SK-N-SH (cell line): Measurements from ENCODE around the gene NTSR2. TPM values are rescaled to one million over a fixed set of nuclear protein-coding genes. Genes with fewer than 3 reads are reported as not detected.

ENCODE experiments used
- CTCF ChIA-PET: fragments of 300-600, 350-600 bp; formaldehyde crosslinking; extraction: SDS; loops from one replicate; lab custom pipeline; 2021; lab: Yijun Ruan, JAX
- POLR2A ChIA-PET: fragments of 350-600 bp; sonication (Branson Sonifier 250); formaldehyde crosslinking; extraction: SDS; loops from one replicate; lab custom pipeline; 2020; ENCODE audit warnings: antibody characterized with exemption, inconsistent platforms; lab: Yijun Ruan, JAX
- DNase-seq: peaks from one replicate; pipeline ENCODE4 v3.0.0; 2012
- H2AFZ ChIP-seq: fragments of 200-600 bp; sonication (generic); 2 replicates; pipeline ENCODE4 v1.8.1; 2016; ENCODE audit warnings: antibody characterized with exemption, mild to moderate bottlenecking, low read depth
- H3F3A ChIP-seq: fragments of 200-600 bp; sonication (generic); replicated peaks from 2 replicates; pipeline ENCODE3; 2016; ENCODE audit warnings: antibody characterized with exemption, mild to moderate bottlenecking; ENCODE audit not compliant: insufficient read depth
- H3K27ac ChIP-seq, 2 experiments: fragments of 200-500 bp in 1 of 2; fragments of 200-600 bp in 1 of 2; sonication (Bioruptor generic) in 1 of 2; sonication (generic), shearing (Covaris generic) in 1 of 2; 2 replicates each; pipeline versions ENCODE4 v1.5.1 to v1.6.1; 2014 to 2016; ENCODE audit warnings: low read depth in 2 of 2, inconsistent platforms in 1 of 2, low read length in 1 of 2, mild to moderate bottlenecking in 1 of 2, mixed read lengths in 1 of 2
- H3K27me3 ChIP-seq: fragments of 200-600 bp; sonication (generic), shearing (Covaris generic); 2 replicates; pipeline ENCODE4 v1.6.1; 2016; ENCODE audit warnings: mixed run types; ENCODE audit not compliant: insufficient read depth
- H3K36me3 ChIP-seq, 2 experiments: fragments of 200-500 bp in 1 of 2; fragments of 200-600 bp in 1 of 2; sonication (Bioruptor generic) in 1 of 2; sonication (generic) in 1 of 2; replicated peaks in 1 of 2; 2 replicates each; pipeline versions ENCODE3 to v1.5.1; 2014 to 2016; ENCODE audit warnings: low read length in 1 of 2, mild to moderate bottlenecking in 1 of 2; ENCODE audit not compliant: insufficient read depth in 2 of 2, control insufficient read depth in 1 of 2
- H3K4me1 ChIP-seq, 2 experiments: fragments of 200-500 bp in 1 of 2; fragments of 200-600 bp in 1 of 2; sonication (Bioruptor generic) in 1 of 2; sonication (generic), shearing (Covaris generic) in 1 of 2; 2 replicates each; pipeline versions ENCODE4 v1.5.1 to v1.6.1; 2014 to 2016; ENCODE audit warnings: low read depth in 1 of 2, low read length in 1 of 2, mixed run types in 1 of 2; ENCODE audit not compliant: insufficient read depth in 2 of 2, control insufficient read depth in 1 of 2
- H3K4me2 ChIP-seq: fragments of 200-600 bp; sonication (generic), shearing (Covaris generic); 2 replicates; pipeline ENCODE4 v1.6.1; 2017; ENCODE audit warnings: mixed run types
- H3K4me3 ChIP-seq, 2 experiments: fragments of 200-500 bp in 1 of 2; fragments of 200-600 bp in 1 of 2; sonication (Bioruptor generic) in 1 of 2; sonication (generic), shearing (Covaris generic) in 1 of 2; 2 replicates each; pipeline versions ENCODE4 v1.5.1 to v1.8.1; 2014 to 2016; ENCODE audit warnings: low read depth in 2 of 2, inconsistent platforms in 1 of 2, low read length in 1 of 2, mild to moderate bottlenecking in 1 of 2, mixed read lengths in 1 of 2, moderate library complexity in 1 of 2
- H3K79me2 ChIP-seq: fragments of 200-600 bp; sonication (generic); 2 replicates; pipeline ENCODE4 v1.8.1; 2017; ENCODE audit warnings: mild to moderate bottlenecking; ENCODE audit not compliant: insufficient read depth
- H3K9ac ChIP-seq: fragments of 200-600 bp; sonication (generic); 2 replicates; pipeline ENCODE4 v1.6.1; 2017; ENCODE audit warnings: mixed run types
- H3K9me2 ChIP-seq: fragments of 200-600 bp; sonication (generic); 2 replicates; pipeline ENCODE4 v1.6.1; 2017; ENCODE audit warnings: mixed run types
- H3K9me3 ChIP-seq: fragments of 200-600 bp; sonication (generic); 2 replicates; pipeline ENCODE4 v1.6.1; 2017; ENCODE audit warnings: mixed run types, mild to moderate bottlenecking, moderate library complexity
- H4K20me1 ChIP-seq: fragments of 200-600 bp; sonication (generic); 2 replicates; pipeline ENCODE4 v1.6.1; 2017; ENCODE audit warnings: mild to moderate bottlenecking, mixed run types; ENCODE audit not compliant: insufficient read depth
- CHD2 ChIP-seq: fragments of 150-350 bp; IDR thresholded peaks from 2 replicates; pipeline ENCODE4 v1.6.1; 2018; ENCODE audit warnings: low read length; ENCODE audit not compliant: partially characterized antibody
- ELF1 ChIP-seq: IDR thresholded peaks from 2 replicates; pipeline ENCODE4 v1.4.0; 2012
- EP300 ChIP-seq, 2 experiments: IDR thresholded peaks; 2 replicates each; pipeline versions ENCODE4 v1.4.0 to v1.6.1; 2012; ENCODE audit warnings: borderline replicate concordance in 1 of 2, low read depth in 1 of 2, low read length in 1 of 2
- FOSL2 ChIP-seq: IDR thresholded peaks from 2 replicates; pipeline ENCODE4 v1.4.0; 2012; ENCODE audit warnings: low read depth, mild to moderate bottlenecking, moderate library complexity, borderline replicate concordance
- FOXJ3 ChIP-seq: sonication (generic); formaldehyde crosslinking; IDR thresholded peaks from 2 replicates; pipeline ENCODE4 v1.5.1; 2020; ENCODE audit warnings: mild to moderate bottlenecking, missing genetic modification reagents
- FOXM1 ChIP-seq: IDR thresholded peaks from 2 replicates; pipeline ENCODE4 v1.4.0; 2012; ENCODE audit warnings: low read depth, mild to moderate bottlenecking
- IRF3 ChIP-seq: fragments of 150-350 bp; IDR thresholded peaks from 2 replicates; pipeline ENCODE4 v1.6.1; 2016; ENCODE audit warnings: mild to moderate bottlenecking, low read depth, low read length
- JUND ChIP-seq: IDR thresholded peaks from 2 replicates; pipeline ENCODE4 v1.4.0; 2012
- MAX ChIP-seq: IDR thresholded peaks from 2 replicates; pipeline ENCODE4 v1.4.0; 2012; ENCODE audit warnings: low read depth
- MEF2A ChIP-seq: IDR thresholded peaks from 2 replicates; pipeline ENCODE4 v1.4.0; 2012; ENCODE audit warnings: low read depth, borderline replicate concordance
- NFIC ChIP-seq: IDR thresholded peaks from 2 replicates; pipeline ENCODE4 v1.4.0; 2012; ENCODE audit warnings: borderline replicate concordance
- NRF1 ChIP-seq: IDR thresholded peaks from 2 replicates; pipeline ENCODE4 v1.6.1; 2012; ENCODE audit warnings: low read depth, mild to moderate bottlenecking, low read length
- PBX3 ChIP-seq: IDR thresholded peaks from 2 replicates; pipeline ENCODE4; 2012
- POLR2AphosphoS5 ChIP-seq: IDR thresholded peaks from 2 replicates; pipeline ENCODE4 v1.6.1; 2012; ENCODE audit warnings: low read depth, low read length
- RAD21 ChIP-seq: IDR thresholded peaks from 2 replicates; pipeline ENCODE4 v1.6.1; 2012; ENCODE audit warnings: mild to moderate bottlenecking, low read length
- RCOR1 ChIP-seq: fragments of 150-350 bp; IDR thresholded peaks from 2 replicates; pipeline ENCODE4 v1.6.1; 2017; ENCODE audit warnings: antibody characterized with exemption, low read length
- RXRA ChIP-seq: IDR thresholded peaks from 2 replicates; pipeline ENCODE4 v1.4.0; 2012; ENCODE audit warnings: low read depth, mild to moderate bottlenecking, borderline replicate concordance
- SIN3A ChIP-seq: IDR thresholded peaks from 2 replicates; pipeline ENCODE4 v1.6.1; 2012; ENCODE audit warnings: low read depth, mild to moderate bottlenecking, low read length, moderate library complexity, borderline replicate concordance
- SMC3 ChIP-seq: IDR thresholded peaks from 2 replicates; pipeline ENCODE4 v1.6.1; 2012; ENCODE audit warnings: low read depth, low read length, improper control_type of control experiment
- TAF1 ChIP-seq: IDR thresholded peaks from 2 replicates; pipeline ENCODE4 v1.6.1; 2012; ENCODE audit warnings: low read depth, mild to moderate bottlenecking, low read length, moderate library complexity, borderline replicate concordance
- USF2 ChIP-seq: fragments of 150-350 bp; IDR thresholded peaks from 2 replicates; pipeline ENCODE4 v1.6.1; 2017; ENCODE audit warnings: antibody characterized with exemption, low read length, low read depth, borderline replicate concordance
- YY1 ChIP-seq: IDR thresholded peaks from 2 replicates; pipeline ENCODE4 v1.4.0; 2012; ENCODE audit warnings: low read depth, mild to moderate bottlenecking
- ZBTB33 ChIP-seq: IDR thresholded peaks from 2 replicates; pipeline ENCODE4 v1.4.0; 2012; ENCODE audit warnings: low read depth, borderline replicate concordance
- WGBS: methylation state at CpG from one replicate; pipeline ENCODE4 v1.1.6; 2017; ENCODE audit warnings: low lambda C conversion rate; 5-methylcytosine and 5-hydroxymethylcytosine counted together
- polyA plus RNA-seq, 3 experiments: library from polyadenylated mRNA; depleted of rRNA; stranded (reverse); fragments of >200 nt; gene quantifications; 2 replicates each; pipeline ENCODE4 v1.2.3, GENCODE V29; 2012

The NTSR2 gene
- polyA plus RNA-seq, 1 of the 3 experiments (the other 2 are of a cell fraction): not detected

GRCh38 chr2:11629851-11630250 lies 40.1 kb downstream of the NTSR2 start (continued):
- no peak for TF ChIP-seq MEF2A
- TF ChIP-seq RXRA: no peak
- TF ChIP-seq JUND: no peak

GRCh38 chr2:11629215-11629614 lies 40.8 kb downstream of the NTSR2 start:
- Histone ChIP-seq H3K27me3 (no peaks in the 10 kb centered on the region), H3K4me1 (peaks cover 0 to 4% of the 10 kb centered on the region in 2 experiments; a peak in 1 of 4 replicates), H3K4me2 (no peak overlapping the region), H3F3A (no peaks in the 10 kb centered on the region), H3K36me3 (peaks cover 0 to 19% of the 10 kb centered on the region in 2 experiments), H2AFZ (no peak overlapping the region), H3K9me2 (no peaks in the 10 kb centered on the region), H3K79me2 (no peaks in the 10 kb centered on the region), H3K4me3 (no peak overlapping the region), H3K27ac (no peak overlapping the region), H4K20me1 (no peaks in the 10 kb centered on the region), H3K9ac (no peak overlapping the region), H3K9me3 (no peaks in the 10 kb centered on the region)
- WGBS: 78% methylated on average over 11 of the region's 11 CpGs
- no peak for TF ChIP-seq POLR2AphosphoS5
- no peak for TF ChIP-seq RAD21
- TF ChIP-seq FOXJ3 (CRISPR knock-in tag): no peak
- no peak for TF ChIP-seq SMC3
- TF ChIP-seq NFIC: no peak
- no peak for TF ChIP-seq TAF1
- TF ChIP-seq MAX: no peak
- TF ChIP-seq FOSL2: no peak
- TF ChIP-seq ZBTB33: no peak
- no peak for DNase-seq
- ChIA-PET CTCF (interaction anchor here (1.2 to 2.0 kb wide), 4 partner anchors 10 to 52 kb away, joined by 4 to 7 read pairs (median 6); no protein-coding TSS in a partner anchor), POLR2A (no interaction called here)

- WGBS: 66% methylated on average over 9 of the region's 9 CpGs
- TF ChIP-seq USF2 (no peak), SMC3 (no peak), PBX3 (no peak), IRF3 (no peak), NRF1 (no peak), POLR2AphosphoS5 (no peak), YY1 (no peak), SIN3A (no peak), RAD21 (no peak), RCOR1 (no peak), NFIC (no peak), CHD2 (no peak), EP300 (IDR thresholded peaks at IDR 0.05; ENCODE audit: borderline replicate concordance in 1 of 2, low read depth in 1 of 2, low read length in 1 of 2) (no peak), ELF1 (no peak), FOXM1 (no peak)
Observed at GRCh38 chr2:11628675-11629074, 41.3 kb downstream of the NTSR2 start.

More at GRCh38 chr2:11628675-11629074, 41.3 kb downstream of the NTSR2 start:
- H4K20me1 ChIP-seq: no peaks in the 10 kb centered on the region
- H3K9me2 ChIP-seq: no peaks in the 10 kb centered on the region
- H3K79me2 ChIP-seq: no peaks in the 10 kb centered on the region
- no peak overlapping the region for H3K27ac ChIP-seq
- no peaks in the 10 kb centered on the region for H3K9me3 ChIP-seq
- H3K36me3 ChIP-seq: peaks cover 0 to 19% of the 10 kb centered on the region in 2 experiments
- no peaks in the 10 kb centered on the region for H3K27me3 ChIP-seq
- H3F3A ChIP-seq: no peaks in the 10 kb centered on the region
- POLR2A ChIA-PET: no interaction called here
- H3K4me2 ChIP-seq: no peak overlapping the region
- H3K4me1 ChIP-seq: peaks cover 0 to 4% of the 10 kb centered on the region in 2 experiments; a peak in 1 of 4 replicates
- no peak overlapping the region for H2AFZ ChIP-seq
- no peak overlapping the region for H3K9ac ChIP-seq
- DNase-seq: no peak
- H3K4me3 ChIP-seq: no peak overlapping the region
- CTCF ChIA-PET: interaction anchor here (0.7 to 2.0 kb wide), 5 partner anchors 10 to 148 kb away, joined by 3 to 7 read pairs (median 6); no protein-coding TSS in a partner anchor
